NCI-H748 treated with DMSO at 0.1 percent for 48 hours (cell line): ENCODE data around the gene RAPGEF2.

Experiments used
- DNase-seq: peaks from one replicate; lab custom pipeline; 2025; lab: John Stamatoyannopoulos, UW

RAPGEF2 gene

DNA sequence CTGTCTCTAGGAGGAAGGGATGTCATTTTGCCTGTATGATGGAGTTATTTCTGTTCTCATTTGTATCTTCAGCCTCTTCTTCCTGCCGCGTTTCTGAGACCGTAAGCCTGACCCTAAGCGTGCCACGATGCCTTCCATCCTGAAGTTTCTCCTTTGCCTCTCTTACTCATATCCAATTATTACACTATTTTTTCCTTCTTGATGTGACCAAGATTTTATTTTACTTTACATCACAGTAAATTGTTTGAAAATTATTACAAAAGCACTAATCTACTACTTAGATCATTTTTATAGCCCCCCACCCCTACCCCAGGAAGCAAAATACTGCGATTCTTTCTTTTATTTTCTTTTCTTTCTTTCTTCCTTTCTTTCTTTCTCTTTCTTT is 95.0 kb downstream of the RAPGEF2 start:
- DNase-seq, result no peak

DNA sequence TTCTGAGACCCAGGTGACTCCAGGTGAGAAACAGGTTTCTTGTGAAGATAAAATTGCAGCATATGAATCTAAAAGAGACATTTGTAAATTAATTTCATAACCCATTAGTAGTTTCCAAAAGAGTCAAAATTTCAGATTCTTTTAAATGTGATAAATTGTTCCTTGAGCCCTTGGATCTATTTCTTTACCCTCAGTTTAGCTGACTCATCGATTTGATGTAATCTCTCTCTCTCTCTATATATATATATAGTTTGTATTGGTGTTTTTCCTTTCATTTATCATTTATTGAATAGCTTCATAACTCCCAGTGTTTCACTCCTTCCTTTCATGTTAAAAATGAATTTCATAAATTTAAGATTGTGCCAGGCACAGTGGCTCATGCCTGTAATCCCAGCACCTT is 96.9 kb downstream of the RAPGEF2 start:
- no peak for DNase-seq

DNA sequence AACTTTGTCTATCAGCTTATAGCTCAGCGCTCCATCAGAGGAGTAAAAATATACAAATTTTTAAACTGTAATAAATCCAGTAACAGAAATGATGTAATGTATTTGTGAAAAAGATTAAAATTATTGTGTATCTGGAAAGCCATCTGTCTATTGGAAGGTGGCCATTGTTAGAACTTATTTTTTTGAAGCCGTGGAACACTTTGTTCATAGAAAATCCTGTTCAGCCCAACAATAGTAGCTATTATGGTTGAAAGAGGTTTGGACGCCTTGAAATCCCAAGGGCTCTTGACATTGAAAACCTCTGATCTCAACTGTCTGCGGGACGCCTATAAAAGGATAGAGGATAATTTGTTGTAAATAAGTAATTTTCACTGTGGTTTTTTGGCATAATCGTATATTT is 98.3 kb downstream of the RAPGEF2 start:
- DNase-seq, result no peak

DNA sequence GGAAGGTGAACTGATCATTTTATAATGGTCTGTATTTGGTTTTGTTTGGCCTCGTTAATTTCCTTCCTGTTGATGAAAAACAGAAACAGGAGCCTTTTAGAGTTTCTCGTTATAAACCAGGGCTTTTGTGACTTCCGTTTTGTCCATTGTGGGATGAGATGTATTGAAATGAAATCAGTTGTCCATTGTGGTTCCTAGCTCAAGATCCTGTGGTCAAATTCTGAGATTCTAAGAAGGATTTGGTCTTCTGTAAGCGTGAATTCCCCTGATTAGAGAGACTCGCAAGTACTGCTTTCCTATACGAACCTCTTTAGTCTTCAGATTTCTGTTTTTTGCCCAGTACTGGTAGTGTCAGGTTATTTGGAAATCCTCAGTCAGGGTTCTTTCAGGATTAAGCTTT is 101.7 kb downstream of the RAPGEF2 start:
- DNase-seq, result no peak

DNA sequence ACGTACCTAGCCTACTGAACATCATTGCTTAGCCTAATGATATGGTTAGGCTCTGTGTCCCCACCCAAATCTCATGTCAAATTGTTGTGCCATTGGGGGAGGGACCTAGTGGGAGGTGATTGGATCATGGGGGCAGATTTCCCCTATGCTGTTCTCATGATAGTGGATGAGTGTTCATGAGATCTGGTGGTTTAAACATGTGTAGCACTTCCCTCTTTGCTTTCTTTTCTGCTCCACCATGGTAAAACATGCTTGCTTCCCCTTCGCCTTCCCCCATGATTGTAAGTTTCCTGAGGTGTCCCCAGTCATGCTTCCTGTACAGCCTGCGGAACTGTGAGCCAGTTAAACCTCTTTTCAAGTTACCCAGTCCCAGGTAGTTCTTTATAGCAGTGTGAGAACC is 102.6 kb downstream of the RAPGEF2 start:
- DNase-seq, result no peak

DNA sequence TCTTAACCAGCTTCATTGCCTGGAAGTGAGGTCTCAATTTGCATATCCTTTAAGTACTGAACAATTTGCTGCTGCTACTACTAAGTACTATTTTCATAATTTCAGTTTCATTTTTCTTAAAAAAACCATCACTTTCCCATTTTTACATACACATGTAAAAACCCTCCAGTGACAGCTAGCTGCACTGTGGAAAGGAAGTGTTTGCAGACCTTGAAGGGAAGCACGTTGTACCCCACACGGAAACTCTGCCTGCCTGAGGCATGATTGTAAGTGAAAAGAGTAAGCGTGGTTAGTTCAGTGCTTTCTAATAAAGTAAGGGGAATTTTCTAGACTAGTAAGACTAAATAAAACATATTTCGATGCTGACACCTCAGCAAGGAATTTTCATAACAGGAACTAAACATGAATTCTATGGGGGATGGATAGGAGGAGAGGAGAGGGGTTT is 103.6 kb downstream of the RAPGEF2 start:
- no peak for DNase-seq

DNA sequence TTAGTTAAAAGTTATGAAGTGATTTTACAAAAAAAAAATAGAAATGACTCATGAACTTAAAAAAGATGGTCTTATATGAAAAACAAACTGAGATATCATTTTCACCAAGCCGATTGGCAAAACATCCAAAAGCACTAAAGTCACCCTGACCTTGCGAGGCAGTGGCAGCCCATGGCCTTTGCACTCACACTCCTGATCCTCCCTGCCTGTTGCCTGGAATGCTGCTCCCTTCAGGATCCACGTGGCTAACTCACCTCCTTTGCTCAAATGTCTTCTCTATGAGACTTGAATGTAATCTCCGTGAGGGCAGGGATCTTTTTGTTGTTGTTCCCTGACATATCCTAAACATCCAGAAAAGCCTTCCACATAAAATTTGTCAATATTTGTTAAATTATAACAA is 106.4 kb downstream of the RAPGEF2 start:
- no peak for DNase-seq

DNA sequence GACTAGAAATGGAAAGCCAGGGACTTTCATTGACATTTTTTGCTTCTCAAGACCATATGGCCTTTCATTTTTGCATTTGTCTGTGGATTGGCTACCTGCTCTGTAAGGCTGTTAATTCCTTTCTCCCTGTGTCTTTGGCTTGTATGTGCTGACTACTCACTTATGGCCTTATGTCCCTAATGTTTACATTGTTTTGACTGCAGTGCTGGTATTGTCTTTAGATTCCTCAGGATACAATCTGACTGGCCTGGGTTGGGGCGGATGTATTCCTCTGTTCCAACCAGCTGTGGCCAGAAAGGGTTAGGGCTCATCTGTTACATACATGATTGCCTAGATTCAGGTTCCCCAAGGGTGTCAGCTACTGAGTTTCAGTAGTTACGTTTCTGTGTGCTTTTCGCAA is 108.1 kb downstream of the RAPGEF2 start:
- DNase-seq, result no peak

DNA sequence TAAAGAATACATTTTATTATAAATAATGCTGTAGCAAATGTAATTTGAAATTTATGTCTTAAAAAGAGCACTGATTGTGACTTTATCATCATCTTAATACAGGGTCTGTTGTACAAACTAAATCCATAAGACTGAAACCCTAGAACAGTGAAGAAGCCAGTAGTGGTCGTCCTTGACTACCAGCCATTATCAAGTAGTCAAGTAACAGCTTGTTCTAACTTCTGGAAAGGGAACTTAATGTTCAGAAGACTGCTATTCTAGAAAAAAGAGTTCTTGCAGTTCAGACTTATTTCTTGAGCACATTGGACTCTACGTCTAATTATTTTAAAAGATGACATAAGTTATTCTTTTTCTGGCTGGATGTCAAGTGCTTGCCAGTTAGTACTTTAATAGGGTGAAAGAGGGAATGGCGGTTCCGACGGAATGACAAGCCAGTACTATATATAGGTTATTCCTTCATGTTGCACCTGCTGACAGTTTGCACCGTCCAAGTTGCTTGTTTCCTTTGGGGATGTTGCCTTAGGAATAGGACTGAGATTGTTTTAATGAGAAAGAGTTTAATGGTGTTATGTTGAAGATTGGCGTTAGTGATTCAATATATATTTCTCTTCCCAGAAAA is 109.9 kb downstream of the RAPGEF2 start:
- DNase-seq, result no peak

DNA sequence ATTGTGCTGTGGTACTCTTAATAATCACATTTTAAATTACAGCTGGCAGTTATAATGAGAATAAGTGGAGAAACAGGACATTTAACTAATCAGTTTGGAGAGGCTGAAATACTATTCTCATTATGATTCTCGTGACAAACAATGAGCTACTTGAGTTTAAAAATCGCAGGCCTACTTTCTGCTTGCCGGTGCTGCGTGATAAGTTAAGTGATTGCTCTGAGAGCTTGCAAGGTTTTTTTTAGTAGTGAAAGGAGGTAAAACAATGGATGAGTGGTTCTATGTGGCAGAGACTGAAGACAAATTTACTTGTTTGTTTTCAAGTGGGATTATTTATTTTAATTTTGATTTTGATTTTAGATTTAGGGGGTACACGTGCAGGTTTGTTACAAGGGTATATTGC is 114.0 kb downstream of the RAPGEF2 start:
- DNase-seq, result no peak

DNA sequence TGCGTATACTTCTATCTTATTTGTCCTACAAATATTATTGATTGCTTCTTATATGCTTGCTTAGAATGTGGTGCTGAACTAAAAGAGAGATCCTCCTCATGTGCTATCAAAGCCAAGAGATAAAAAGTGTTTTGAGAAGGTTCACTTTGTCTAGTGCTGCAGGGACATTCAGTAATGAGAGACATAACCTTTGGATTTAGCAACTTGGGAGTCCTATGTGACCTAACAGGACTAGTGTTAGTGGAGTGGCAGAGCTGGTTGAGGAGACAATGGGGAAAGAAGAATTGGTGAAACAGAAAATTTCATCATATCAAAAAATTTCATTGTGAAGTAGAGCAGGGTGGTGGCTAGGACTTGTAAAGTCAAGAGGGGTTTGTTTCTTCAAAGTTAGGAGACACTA is 117.0 kb downstream of the RAPGEF2 start:
- no peak for DNase-seq

DNA sequence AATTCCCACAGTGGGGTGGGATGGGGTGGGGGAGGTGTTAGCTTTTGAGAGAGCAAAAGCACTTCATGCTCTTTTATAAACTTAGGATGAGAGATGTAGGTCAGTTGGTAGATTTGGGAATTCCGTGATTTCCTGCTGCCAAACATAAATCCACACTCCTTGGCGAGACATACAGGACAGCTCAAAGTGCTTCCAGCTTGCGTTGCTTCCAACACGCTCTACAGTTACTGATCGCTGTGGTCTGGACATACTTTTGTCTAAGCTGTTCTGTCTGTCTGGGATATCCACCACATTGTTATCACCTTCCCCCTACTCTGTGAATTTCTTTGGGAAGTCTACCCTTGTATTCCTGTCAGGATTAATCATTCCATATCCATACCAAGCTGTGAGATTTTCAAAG is 117.5 kb downstream of the RAPGEF2 start:
- DNase-seq, result no peak

DNA sequence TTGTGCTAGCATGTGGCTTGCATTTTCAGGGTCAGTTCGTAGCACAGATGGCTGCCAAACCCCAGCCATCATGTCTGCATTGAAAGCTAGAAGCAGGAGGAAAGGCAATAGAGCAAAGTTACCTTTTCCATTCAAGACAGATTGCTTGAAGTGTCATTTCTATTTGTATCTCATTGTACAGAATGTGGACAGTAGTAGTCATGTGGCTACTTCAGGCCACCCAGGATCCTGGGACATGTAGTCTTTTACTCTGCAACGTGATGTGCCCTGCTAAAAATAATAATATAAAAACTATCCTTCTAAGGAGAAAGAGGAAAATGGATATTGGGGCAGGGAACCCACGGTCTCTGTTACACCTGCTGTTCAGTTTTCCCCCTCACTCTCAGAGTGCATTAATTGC is 118.4 kb downstream of the RAPGEF2 start:
- DNase-seq, result no peak

DNA sequence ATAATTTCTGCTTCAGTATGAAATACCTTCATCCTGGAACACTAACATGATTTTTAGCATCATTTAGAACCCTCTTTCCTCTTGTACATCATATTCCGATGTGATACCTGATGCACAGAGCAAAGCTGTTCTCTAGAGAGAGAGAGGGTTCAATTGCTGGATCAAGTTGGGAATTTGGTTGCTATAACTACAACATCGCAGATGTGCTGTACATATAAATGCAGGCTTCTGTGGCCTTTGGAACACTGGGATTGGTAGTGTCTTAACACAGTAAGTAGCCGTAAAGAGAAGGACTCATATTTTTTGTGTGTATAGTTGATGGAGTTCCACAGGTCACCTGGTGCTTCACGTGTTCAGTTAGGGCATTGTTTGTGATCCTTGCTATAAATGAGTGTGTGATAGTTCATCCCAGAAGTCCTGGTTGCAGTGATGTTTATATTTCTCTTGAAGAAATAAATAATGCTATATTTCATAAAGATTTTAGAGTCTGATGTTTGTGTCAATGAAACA is 119.2 kb downstream of the RAPGEF2 start:
- no peak for DNase-seq

DNA sequence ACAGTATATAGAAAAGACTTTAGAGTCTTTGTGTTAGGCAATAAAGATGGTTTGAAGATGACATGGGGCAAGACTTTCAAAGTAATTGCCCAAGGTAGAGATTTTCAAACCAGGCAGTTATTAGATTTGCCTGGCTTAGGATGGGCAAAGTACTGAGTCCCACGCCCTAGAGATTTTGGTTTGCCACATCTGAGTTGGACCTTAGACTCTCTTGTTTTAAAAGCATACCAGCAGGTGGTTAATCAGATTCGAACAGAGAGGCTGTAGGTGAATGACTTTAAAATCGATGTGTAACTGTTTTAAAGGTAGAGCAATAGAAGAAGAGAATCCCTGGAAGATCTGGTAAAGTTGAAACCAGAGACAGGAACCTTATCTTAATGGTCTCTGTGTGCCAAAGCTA is 121.5 kb downstream of the RAPGEF2 start:
- DNase-seq, result no peak

DNA sequence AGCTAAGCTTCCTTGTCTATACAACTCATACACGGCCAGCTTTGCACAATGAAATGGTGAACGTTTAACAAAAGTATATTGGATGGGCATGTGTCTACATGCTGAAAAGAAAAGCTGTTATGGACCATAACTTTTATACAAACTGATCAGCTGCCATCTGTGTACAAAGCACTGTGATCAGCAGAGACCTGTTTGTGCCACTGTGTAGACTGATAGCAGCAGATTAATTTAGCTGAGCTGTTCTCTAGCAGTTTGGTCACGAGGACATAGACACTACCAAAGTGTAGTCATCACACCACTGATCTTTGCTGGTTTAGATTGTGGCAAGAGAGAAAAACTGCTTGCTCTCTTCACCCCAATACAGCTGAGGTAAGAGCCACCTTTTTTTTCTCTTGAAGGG is 124.5 kb downstream of the RAPGEF2 start:
- DNase-seq, result peak; percentile 1

DNA sequence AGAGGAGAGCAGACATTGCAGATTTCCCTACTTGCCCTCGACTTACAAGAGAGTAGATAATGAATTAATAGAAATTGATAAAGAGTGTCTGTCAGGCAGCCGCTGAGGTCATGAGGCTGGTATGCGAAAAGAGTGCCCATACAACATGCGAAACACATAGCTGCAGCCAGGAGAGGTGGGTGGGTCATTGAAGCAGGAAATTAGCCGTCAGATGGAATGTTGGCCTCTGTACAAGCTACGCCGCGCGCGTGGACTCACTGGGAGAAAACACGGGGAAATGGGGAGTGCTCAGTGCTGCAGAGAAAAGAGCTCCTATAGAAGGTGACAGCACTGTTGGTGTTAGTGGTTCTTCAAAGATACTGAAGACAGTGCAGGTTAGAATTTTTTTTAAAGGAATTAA is 125.1 kb downstream of the RAPGEF2 start:
- no peak for DNase-seq

DNA sequence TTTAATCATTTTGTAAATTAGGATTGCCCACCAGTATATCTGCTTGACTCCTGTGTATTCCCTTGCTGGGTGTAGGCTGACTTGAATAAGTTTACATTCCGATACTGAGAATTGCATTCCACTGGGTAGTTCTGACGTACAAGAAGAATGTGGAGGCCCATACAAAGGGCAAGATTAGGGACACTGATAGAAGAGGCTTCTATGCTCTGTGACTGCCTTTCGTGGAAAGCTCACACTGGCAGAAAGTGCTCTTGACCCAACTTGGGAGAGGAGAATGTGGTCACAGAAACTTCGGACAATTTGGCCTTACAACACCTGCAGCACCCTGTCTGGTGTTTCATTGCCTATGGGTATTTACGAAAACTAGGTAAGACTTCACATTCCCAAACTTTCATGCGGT is 126.3 kb downstream of the RAPGEF2 start:
- DNase-seq, result no peak

DNA sequence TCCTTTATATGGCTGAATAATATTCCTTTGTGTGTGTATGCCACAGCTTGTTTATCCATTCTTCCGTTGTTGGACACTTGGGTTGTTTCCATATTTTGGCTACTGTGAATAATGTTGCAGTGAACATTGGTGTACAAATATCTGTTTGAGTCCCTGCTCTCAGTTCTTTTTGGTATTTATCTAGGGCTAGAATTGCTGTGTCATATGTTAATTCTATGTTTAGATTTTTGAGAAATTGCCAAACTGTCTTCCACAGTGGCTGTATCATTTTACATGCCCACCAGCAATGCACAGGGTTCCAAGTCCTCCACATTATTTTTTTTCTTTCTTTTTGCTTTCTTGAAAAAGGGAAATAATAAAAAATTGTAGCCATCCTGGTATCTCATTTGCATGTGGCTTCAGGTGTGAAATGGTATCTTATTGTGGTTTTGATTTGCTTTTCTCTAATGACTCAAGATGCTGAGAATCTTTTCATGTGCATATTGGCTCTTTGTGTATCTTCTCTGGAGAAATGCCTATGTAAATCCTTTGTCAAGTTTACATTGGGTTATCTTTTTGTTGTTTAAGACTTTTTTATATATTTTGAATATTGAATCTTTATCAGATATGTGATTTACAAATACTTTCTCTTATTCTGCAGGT is 129.7 kb downstream of the RAPGEF2 start:
- DNase-seq, result no peak

DNA sequence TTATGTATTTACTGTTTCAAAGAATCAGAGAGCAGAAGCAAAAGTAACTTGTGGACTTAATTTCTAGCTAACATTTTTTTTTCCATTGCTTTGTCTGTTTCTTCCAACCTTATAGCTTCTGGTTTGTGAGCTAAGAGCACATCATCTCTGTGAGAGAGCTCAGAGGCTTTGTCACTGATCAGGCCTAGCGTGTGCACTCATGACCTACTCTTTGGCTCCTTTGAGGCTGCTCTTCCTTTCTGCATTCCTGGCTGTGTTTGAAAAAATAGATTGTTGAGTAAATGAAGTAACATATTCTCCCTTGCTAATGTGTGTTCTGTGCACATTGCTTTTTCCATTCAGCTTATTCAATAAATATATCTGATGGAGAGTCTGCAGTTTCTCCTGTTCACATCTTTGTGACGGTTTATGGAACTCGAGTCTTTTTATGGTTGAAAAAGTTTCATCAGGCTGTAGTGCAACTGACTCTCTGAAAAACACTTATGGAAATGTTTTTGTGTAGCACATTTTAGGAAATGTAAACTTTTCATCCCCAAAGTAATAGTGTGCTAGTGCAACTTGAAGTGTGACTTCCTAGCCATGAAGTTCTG is 133.0 kb downstream of the RAPGEF2 start:
- no peak for DNase-seq

DNA sequence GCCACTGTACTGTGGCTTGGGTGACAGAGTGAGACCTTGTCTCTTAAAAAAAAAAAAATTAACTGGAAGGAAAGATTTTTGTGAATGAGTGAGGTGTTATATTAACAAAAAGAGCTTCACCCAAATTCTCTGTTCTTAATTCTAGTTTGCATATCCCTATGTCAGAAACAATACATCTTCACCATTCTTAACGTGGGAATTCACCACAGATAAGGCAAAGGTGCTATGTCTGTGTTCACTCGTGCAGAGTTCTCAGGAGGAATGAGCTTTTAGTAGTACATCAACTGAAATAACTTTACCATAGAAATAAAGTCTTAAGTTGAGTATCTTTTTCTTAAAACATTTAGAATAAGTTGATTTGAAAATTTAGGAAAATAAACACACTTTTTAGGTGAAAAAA is 135.1 kb downstream of the RAPGEF2 start:
- no peak for DNase-seq

DNA sequence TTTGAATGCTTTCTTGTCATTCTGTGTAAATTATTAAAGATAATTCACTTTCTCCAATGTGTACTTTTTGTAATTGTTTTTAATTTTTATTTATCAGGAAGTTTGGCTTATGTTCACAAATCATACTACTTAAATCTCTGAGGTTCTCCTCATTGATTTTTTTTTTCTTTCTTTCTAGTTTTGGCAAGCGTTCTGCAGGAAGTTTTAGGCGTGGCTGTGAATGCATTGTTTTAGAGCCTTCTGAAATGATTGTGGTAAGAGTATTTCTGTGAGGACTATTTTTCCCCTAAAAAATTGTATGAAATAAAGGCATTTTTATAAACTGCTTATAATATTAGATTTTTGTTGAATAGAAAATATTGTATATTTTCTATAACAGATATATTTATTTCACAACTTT is 135.8 kb downstream of the RAPGEF2 start:
- no peak for DNase-seq

DNA sequence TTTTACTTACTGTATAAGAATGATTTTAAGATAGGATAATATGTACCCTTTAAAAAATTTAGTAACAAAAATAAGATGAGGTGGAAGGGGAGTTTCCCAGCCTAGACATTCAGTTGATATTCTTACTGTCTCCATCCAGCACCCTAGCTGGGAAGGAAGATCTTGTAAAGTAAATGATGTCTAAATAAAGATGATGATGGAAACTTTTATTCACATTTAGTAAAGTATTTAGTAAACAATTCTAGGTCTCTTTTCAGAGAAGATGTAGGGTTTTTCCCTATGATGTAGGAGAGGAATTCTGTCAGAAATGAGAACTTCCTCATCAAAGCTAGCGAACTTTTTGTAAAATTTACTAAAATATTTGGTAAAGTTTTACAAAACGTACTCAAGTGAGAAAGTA is 136.8 kb downstream of the RAPGEF2 start:
- no peak for DNase-seq

DNA sequence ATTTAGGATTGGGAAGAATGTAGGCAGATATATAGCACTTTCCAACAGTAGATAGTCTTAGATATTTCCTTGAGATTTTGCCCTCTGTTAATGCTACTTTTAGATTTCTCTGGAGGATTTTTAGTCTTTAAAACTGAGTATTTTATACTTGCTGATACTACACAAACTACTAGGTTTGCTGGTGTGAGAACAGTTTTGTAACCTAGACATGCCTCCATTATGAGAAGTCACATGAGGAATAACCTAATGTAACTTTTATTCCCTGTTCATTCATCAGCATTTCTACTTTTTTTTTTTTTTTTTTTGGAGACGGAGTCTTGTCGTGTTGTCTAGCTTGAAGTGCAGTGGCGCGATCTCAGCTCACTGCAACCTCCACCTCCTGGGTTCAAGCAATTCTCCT is 137.2 kb downstream of the RAPGEF2 start:
- no peak for DNase-seq
